H4 (cell line): ENCODE data around the gene DUS2. TPM values are rescaled to one million over a fixed set of nuclear protein-coding genes. Genes with fewer than 3 reads are reported as not detected.

Experiments
- DNase-seq: peaks from one replicate; pipeline ENCODE4 v3.0.0-alpha.2; 2015; ENCODE audit warnings: low spot score
- total RNA-seq: library from RNA; depleted of rRNA; stranded (reverse); fragments of >200 nt; shearing (Covaris generic); gene quantifications from 2 replicates; pipeline ENCODE4 v1.2.3, GENCODE V29; 2014

DUS2 gene
- total RNA-seq, 1 experiment from 2014 or later = 23.6 TPM

DNA sequence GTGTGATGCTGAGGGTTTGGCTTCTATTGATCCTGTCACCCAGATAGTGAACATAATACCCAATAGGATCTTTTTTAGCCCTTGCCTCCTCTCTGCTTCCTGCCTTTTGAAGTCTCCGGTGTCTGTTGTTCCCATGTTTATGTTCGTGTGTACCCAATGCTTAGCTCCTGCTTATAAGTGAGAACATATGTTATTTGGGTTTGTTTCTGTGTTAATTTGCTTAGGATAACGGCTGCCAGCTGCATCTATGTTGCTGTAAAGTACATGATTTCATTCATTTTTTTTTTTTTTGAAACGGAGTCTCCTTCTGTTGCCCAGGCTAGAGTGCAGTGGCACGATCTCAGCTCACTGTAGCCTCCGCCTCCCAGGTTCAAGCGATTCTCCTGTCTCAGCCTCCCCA is 23.0 kb downstream of the DUS2 start:
- DNase-seq = no peak

DNA sequence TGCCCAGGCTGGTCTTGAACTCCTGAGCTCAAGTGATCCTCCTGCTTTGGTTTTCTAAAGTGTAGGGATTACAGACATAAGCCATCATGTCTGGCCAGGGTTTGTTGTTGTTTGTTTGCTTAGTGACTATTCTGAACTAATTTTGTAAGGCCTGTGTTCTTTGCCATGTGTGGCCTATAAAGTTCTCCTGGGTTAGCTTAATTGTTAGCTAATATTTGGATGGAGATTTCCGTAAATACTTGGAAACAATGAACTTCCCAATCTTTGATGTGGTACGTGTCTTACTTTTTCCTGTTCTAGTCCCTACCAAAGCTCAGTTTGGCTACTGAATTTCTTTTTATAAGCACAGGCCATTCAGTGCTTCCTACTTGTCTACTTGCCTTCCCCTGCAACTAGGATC is 24.9 kb downstream of the DUS2 start:
- no peak for DNase-seq

DNA sequence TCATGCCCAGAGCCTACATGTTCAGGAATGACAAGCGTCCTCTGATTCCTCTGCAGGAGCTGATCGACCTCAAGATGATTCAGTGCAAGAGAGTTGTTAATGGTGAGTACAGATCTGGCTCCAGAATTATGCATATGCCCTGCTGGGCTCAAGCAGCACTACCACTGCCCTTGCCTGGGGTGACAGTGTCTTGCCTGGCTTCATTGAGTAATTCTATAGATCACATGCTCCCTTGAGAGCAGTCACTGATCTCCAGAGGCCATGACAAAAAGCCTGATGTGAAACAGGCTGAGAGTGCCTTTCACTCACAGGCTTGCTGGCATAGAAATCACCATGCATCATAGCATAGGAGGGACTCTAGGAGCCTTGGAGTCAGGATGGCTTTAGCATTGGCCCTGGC is 26.4 kb downstream of the DUS2 start:
- no peak for DNase-seq

DNA sequence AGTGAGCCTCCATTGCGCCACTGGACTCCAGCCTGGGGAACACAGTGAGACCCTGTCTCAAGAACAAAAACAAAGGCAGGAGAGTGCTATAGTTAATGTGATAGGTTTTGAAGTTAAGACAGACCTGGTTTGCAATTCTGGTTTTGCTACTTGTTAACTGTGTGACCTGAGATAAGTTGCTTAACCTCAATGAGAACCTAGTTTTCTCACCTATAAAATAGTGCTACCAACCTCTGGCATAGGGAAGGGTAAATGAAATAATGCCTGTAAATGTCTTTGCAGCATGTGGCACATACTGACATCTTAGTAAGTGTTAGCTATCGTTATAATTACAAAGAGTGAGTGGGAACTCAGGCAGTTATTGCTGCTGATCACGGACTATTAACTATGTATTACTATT is 32.3 kb downstream of the DUS2 start:
- no peak for DNase-seq

DNA sequence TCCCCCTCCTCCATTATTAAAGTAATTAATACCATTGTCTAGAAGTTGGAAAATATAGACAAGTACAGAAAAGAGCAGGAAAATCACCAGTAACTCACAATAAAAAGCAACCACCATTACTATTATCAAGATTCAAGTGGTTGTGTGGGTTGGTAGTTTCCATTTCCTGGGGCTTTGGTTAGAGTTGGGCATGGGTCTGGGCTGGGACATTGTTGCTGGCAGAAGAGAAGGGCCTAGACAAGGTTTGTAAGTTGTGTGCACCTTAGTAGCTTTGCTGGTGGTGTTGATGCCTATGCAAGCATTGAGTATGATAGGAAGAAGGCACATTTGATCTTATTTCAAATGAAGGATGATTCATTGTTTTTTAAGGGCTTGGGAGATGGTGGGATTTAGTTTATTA is 36.7 kb downstream of the DUS2 start:
- DNase-seq = no peak

DNA sequence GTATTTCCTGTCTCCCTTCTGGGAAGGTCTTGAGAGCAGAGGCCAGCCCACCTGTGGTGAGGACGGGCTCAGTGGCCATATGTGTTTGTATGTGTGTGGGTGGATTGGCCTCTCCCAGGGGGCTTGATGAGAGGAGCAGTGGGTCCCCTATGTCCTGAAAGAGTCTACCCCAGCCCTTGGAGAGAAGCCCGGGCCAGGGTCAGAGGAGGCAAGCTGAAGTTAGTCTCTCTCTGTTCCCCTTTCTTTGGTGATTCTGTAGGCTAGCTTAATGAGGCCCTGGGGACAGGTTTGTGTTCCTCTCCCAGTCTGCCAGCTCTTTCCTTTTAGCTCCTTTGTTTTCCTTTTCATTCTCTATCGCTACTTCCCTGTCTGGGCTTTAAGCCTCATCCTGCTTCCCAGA is 38.3 kb downstream of the DUS2 start:
- DNase-seq = no peak

DNA sequence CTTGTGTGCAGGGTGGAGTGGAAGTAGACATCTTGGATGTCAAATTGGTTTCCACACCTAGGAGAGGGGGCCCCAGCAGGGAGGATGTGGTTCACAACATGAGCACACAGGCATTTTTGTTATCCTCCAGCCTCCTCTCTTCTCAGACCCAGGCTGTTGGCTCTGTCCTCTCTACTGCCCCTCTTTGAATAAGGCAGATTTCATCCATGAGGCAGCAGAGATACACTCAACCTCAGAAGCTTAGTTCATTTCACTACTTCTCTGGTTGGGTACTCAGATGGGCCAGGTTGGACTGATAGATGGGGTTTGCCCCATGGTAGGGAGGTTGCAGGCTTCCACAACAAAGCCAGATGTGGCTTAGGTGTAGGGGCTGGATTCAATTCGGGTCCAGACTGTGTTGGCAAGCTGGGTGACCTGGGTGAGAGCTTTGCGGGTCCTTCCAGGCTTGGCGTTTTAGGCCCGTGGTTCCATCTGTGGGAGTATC is 39.9 kb downstream of the DUS2 start:
- DNase-seq = no peak

DNA sequence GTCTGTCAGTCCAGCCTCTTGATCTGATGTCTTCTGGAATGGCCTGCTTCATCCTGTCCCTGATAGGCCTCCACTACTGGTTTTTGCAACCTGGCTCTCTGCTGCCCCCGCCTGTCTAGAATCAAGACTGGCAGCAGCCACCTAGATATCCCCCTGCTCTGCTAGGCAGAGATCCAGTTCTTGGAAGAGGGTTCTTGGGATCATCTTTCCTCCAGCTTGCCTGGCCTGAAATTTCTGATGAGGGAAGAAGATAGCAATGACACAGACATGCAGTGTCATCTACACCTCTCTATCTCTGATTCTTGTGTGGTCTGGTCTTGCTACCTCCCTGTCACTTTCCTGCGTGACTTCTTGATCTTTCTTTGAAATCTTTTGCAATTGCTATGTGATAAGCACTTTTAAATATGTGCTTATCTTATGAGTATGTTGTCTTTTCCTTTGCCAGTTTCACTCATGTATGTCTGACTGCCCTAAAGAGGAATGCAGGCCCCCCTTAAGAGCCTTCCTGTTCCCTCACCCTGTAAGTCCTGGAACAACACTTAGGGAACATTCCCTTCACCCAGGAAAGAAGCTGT is 41.8 kb downstream of the DUS2 start:
- peak; percentile 40 for DNase-seq

DNA sequence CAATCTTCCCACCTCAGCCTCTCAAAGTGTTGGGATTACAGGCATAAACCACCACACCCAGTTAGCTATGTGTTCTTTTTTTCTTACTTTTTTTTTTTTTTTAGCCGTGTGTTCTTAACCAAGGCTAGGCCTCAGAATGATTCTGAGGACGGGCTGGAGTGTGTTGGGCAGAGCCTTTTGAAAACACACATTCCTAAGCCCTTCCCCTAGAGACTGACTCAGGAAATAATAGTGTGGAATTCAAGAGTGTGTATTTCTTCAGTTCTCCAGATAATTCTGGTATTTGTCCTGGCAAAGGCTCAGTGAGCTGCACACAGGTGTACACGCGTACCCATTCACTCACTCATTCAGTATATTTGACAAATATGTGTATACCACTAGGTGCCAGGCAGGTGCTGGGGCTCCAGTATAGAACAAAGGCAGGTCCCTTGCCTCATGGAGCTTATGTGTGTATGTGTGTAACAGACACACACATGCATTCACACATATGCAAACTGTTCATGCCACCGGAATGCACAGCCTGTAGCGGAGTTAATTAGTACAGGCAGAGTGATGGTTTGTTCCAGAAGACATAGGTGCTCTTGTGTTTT is 42.7 kb downstream of the DUS2 start:
- no peak for DNase-seq

DNA sequence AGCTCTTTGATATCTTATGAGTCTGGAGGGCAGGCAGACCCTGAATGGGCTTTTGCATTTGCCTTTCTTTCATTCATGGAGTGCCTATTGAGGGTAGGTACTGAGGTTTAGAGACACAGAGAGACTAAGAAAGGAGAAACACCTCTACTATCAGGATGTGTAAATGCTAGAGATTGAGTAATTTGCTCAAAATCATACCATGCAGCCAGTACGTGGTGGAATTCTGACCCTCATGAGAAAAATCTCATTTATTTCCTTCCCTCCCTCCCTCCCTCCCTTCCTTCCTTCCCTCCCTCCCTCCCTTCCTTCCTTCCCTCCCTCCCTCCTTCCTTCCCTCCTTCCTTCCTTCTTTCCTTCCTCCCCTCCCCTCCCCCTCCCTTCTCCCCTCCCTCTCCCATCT is 43.7 kb downstream of the DUS2 start:
- DNase-seq = no peak

DNA sequence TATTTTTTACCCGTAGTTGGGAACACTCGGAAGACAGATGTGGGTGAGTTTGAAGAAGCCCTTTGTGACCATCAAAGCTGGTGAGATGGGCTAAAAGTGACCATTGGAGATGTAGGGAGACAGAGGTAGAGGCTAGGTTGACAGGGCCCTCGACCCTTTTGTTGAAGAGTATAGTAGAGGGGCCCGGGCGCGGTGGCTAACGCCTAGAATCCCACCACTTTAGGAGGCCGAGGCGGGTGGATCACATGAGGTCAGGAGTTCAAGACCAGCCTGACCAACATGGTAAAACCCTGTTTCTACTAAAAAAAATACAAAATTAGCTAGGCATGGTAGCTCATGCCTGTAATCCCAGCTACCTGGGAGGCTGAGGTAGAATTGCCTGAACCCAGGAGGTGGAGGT is 45.8 kb downstream of the DUS2 start:
- no peak for DNase-seq

DNA sequence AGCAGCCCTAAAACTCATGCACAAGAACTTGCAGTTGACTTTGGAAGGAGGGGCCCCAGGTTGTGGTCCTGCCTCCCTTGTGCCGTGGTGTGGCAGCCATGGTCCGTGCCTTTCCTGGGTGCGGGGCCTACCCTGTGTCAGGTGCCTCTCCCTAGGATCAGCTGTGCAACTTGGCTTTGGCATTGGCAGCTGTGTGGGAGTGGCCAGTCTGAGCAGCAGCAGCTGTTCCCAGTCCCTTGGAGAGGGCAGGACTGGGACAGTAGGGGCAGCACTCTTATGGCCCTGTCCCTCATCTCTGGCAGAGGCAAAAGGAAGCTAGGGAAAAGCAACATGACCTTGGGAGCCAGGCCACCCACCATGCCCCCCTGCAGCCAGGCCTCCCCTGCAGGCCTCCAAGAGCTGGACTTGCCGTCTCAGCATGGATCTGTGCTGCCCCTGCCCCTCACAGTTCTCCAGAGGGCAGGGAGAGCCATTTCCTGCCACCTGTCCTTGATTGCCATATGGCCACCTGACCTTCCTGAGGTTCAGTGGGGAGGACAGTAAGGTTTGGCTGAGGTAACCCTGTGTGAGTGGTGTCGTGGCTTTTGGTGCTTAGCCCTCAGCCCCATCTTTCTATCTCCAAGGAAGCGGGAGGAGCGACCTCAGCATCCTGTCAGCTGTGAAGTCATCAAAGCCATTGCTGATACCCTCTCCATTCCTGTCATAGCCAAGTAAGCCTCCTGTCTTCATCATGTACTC is 46.6 kb downstream of the DUS2 start:
- no peak for DNase-seq

DNA sequence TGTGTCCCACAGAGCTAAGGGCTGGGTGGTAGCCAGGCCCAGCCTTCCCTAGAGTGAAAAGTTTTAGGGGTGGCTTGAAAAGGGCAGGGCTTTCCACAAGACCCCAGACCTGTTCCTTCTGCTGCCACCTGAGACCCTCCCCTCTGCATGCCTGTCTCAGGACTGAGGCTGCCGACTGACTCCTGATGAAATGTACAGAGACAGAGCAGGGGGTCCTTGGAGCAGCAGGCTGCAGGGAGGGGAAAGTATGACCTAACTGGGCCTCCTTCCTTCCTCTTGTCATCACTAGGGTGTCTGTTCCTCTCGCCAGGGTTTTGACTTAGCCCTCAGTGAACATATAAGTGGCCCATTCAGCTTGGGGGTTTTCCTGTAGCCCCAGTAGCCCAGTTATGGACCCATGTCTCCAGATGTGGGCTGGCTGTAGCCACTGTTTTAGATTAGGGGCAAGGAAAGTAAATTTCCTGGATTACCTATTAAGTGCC is 47.2 kb downstream of the DUS2 start:
- DNase-seq = no peak

DNA sequence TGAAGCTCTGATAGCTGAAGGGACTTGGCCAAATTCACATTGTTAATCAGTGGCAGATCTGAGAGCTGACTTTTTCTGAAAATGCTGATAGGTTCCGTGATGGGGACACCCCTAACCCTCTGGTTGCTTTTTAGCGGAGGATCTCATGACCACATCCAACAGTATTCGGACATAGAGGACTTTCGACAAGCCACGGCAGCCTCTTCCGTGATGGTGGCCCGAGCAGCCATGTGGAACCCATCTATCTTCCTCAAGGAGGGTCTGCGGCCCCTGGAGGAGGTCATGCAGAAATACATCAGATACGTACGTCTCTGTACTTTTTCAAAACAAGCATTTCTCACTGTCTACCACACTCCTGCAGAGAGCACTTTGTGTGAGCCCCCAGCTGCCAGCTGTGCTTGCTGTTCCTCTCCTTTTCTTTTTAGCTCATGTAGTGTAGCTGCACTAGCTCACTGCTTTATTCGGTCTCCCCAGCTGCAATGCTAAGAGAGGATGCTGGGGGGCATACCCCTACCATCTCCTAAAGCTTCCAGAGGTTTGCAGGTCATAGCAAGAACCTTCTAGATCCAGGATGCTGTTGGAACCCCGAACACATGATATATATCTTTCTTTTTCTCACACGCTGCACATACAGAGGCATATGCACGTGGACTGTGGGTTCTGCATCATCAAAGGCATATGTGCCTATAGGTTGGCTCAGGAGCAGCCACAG is 47.9 kb downstream of the DUS2 start:
- no peak for DNase-seq

DNA sequence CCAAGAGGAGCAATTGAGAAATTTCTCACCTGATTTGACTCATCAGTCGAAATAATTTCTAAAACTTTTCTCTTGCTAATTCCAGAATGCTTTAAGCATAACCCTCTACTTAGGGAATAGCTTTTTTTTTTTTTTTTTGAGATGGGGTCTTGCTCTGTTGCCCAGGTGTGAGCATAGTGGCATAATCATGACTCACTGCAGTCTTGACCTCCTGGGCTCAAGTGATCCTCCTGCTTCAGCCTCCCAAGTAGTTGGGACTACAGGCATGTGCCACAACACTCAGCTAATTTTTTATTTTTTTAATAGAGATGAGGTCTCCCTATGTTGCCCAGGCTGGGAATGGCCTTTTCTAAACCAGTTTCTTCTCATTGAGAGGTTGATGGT is 48.4 kb downstream of the DUS2 start:
- no peak for DNase-seq

DNA sequence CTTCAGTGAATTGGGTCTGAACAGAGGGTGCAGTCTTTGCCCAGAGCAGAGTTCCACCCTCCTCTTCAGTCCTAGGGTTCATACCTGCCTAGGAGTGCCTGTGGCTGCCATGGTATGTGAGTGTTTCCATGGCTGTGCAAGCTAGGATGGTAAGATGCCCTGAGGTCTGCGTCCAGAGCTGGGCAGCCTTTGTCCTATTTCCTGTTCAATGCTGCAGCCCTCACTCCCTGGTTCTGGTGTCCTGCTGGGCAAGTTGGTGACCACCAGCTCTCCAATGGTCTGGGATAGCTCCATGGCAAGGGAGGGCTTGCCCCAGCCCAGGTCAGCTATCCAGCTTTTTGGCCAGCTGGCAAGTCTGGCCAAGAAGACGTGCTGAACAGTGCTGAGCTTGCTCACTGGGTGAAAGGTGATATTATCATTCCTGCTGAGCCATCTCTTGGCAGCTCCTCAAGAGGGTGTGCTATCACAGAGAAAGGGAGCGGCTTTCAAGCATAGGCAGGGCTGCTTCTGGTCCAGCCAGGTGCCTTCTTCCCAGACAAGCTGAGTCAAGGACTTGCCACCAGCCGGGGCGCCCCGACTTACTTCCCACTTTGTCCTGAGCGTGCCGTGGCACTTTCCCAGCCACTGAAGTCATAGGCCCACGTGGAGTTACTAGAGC is 49.1 kb downstream of the DUS2 start:
- DNase-seq = no peak

DNA sequence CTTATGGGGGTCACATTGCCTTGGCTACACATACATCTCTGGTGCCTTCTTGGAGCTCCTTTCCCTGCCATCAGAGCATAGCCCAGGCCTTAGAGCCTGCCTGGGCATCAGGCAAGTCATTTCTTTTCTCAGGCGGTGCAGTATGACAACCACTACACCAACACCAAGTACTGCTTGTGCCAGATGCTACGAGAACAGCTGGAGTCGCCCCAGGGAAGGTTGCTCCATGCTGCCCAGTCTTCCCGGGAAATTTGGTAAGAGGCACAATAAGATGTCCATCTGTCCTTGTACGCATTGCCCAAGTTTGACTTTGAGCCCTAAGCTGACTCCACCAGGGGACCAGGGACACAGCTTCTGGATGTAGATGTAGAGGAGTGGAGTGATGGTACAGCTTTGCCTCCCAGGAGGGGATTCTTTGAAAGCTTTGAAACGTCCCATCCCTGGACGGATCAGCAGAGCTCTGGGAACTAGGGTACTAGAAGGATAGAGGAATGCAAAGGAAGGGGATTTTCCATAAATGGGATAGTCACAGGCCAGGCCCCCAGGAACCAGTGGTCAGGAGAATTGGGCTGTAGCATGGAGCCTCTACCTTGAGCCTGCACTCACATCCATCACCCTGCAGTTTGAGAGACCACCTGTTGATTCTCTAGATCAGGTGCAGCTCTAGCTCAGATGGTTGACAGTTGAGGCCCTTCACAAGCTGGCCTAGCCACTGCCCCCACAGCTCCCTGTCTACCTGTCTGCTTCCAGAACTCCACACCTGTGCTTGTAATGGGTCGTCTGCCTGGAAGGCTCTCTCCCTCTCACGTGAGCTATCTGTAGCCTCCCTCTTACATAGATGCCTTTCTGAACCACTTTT is 51.0 kb downstream of the DUS2 start:
- no peak for DNase-seq

DNA sequence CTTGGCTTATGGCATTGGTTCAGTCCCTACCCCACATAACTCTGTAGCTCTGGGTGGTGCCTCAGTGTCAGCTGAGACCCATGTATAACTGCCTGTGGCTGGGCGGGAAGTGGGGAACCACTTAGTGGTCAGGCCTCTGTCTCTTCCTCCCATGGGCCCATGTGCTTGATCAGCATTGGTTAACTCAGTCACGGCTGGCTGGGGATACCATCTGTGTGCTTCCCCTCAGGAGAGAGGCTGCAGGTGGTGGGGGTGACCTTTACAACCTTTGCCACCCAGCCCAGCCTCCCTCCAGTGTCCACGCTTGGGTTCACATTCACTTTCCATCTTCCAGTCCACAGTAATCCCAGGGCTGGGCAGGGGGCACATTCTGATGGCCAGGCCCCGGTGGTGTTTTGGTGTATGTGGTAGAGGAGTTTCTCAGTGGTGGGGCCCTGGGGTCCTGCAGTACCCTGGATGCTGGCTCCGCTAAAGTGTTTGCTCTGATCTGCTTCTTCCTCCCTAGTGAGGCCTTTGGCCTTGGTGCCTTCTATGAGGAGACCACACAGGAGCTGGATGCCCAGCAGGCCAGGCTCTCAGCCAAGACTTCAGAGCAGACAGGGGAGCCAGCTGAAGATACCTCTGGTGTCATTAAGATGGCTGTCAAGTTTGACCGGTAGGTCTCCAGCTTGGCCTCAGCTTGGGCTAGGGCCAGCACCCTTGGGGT is 51.9 kb downstream of the DUS2 start:
- DNase-seq = no peak

DNA sequence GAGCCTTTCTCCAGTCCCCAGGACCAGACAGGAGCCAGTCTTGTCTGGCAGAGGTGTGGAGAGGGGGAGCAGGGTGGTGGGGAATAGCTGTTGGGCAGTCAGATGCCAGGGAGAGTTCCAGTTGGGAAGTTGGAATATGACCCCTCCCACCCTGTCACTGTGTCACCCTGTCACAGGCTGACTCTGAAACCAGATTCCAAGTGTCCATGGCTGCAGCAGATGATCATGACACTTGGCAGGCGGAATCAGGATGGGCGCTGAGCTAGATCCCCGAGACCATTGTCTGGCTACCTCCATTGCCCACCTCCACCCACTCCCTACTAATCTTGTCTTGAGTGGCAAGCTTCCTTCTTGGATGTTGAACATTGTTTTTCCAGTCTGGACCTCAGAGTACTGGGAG is 52.9 kb downstream of the DUS2 start:
- DNase-seq = no peak

DNA sequence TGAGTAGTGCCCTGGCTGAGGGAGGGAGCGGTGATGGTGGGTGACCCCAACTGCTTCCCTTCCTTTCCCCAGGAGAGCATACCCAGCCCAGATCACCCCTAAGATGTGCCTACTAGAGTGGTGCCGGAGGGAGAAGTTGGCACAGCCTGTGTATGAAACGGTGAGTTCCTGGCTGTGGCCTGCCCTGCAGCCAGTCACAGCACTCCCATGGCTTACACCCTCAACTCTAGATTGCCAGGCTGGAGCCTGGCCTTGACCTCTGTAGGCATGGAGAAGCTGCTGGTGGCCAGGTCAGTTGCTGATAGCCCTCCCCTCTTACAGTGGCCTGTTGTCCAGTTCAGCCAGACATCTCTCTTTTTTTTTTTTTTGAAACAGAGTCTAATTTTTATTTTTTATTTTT is 53.5 kb downstream of the DUS2 start:
- no peak for DNase-seq
